Measurements from ENCODE around the gene SAMD7. TPM values are rescaled to one million over a fixed set of nuclear protein-coding genes. Genes with fewer than 3 reads are reported as not detected.

The SAMD7 gene
- total RNA-seq, 1 experiment from 2014 or later: not detected

- TF ChIP-seq PREB (CRISPR knock-in tag; IDR thresholded peaks at IDR 0.05; ENCODE audit: borderline replicate concordance) (no peak), JAZF1 (CRISPR knock-in tag; IDR thresholded peaks at IDR 0.05) (no peak), ATF2 (CRISPR knock-in tag; IDR thresholded peaks at IDR 0.05; ENCODE audit: borderline replicate concordance, low read depth) (no peak), ZBTB21 (CRISPR knock-in tag; IDR thresholded peaks at IDR 0.05; ENCODE audit: borderline replicate concordance) (no peak), FOXJ3 (CRISPR knock-in tag; IDR thresholded peaks at IDR 0.05; ENCODE audit: borderline replicate concordance) (no peak)
Measured at GRCh38 chr3:169879845-169880575, 31.4 kb upstream of the SAMD7 start (continued).

GRCh38 chr3:169880576-169881250, 30.7 kb upstream of the SAMD7 start:
- H3K4me1 Mint-ChIP-seq: peaks cover 3% of the 10 kb centered on the region
- H3K27ac Mint-ChIP-seq: no peak overlapping the region
- H3K4me3 Mint-ChIP-seq: no peak overlapping the region
- H3K27me3 Mint-ChIP-seq (ENCODE audit: low read depth): no peaks in the 10 kb centered on the region
- no peak for TF ChIP-seq GTF2I (CRISPR knock-in tag; conservative IDR thresholded peaks at IDR 0.05)
- no peak for TF ChIP-seq ATF6 (CRISPR knock-in tag; IDR thresholded peaks at IDR 0.05)
- no peak for TF ChIP-seq NFYB (CRISPR knock-in tag; conservative IDR thresholded peaks at IDR 0.05; ENCODE audit: low read depth)
- TF ChIP-seq E2F1 (CRISPR knock-in tag; IDR thresholded peaks at IDR 0.05): no peak
- no peak for TF ChIP-seq NFATC4 (CRISPR knock-in tag; IDR thresholded peaks at IDR 0.05)
- no peak for TF ChIP-seq OVOL2 (CRISPR knock-in tag; IDR thresholded peaks at IDR 0.05; ENCODE audit: borderline replicate concordance)
- TF ChIP-seq NFE2L1 (CRISPR knock-in tag; IDR thresholded peaks at IDR 0.05): no peak
- TF ChIP-seq MXD4 (CRISPR knock-in tag; IDR thresholded peaks at IDR 0.05; ENCODE audit: borderline replicate concordance): no peak
- no peak for TF ChIP-seq AFF4 (CRISPR knock-in tag; IDR thresholded peaks at IDR 0.05; ENCODE audit: borderline replicate concordance)
- no peak for TF ChIP-seq IRF1 (CRISPR knock-in tag; IDR thresholded peaks at IDR 0.05)
- no peak for TF ChIP-seq PRDM15 (CRISPR knock-in tag; IDR thresholded peaks at IDR 0.05)
- no peak for TF ChIP-seq EMX1 (CRISPR knock-in tag; IDR thresholded peaks at IDR 0.05)
- peaks cover 4% of the 10 kb centered on the region for H3K9me3 Mint-ChIP-seq
- H3K36me3 Mint-ChIP-seq: no peaks in the 10 kb centered on the region
- DNase-seq (ENCODE audit: low spot score) (no peak), ATAC-seq (no peak)
- POLR2A ChIA-PET: interaction anchor here (0.5 to 1.2 kb wide), 2 partner anchors 11 to 169 kb away, joined by 3 read pairs; no protein-coding TSS in a partner anchor
- CTCF ChIA-PET: no interaction called here

All from WTC11 (cell line).